Stimulated activated CD4-positive, alpha-beta T cell treated with anti-CD3 and anti-CD28 coated beads, Interleukin-12 subunit alpha, Interleukin-12 subunit beta, amount 100 ng/mL, for 48 hours (primary cell): ENCODE data around the gene CDH13.

Experiments used
- DNase-seq, 3 donors: peaks; one replicate each; pipeline ENCODE4 v3.0.0-alpha.2; 2020; ENCODE audit warnings: low read depth in 2 of 3, low spot score in 1 of 3

Gene CDH13

GRCh38 chr16:83538707-83539106 lies 911.9 kb downstream of the CDH13 start:
- DNase-seq, result no peak

- no peak for DNase-seq
These were observed 913.1 kb downstream of the CDH13 start for GRCh38 chr16:83539736-83540490.

- DNase-seq, result no peak
These were observed 914.5 kb downstream of the CDH13 start for GRCh38 chr16:83541231-83541630.

- no peak for DNase-seq
These were observed 915.7 kb downstream of the CDH13 start for GRCh38 chr16:83542491-83542890.

- DNase-seq, result no peak
These were observed 922.8 kb downstream of the CDH13 start for GRCh38 chr16:83549316-83550182.

GRCh38 chr16:83550183-83550569 lies 923.4 kb downstream of the CDH13 start:
- DNase-seq, result no peak

GRCh38 chr16:83552228-83552627 lies 925.5 kb downstream of the CDH13 start:
- no peak for DNase-seq

GRCh38 chr16:83552930-83553329 lies 926.2 kb downstream of the CDH13 start:
- no peak for DNase-seq

- no peak for DNase-seq
These were observed 927.3 kb downstream of the CDH13 start for GRCh38 chr16:83554096-83554495.

- no peak for DNase-seq
These were observed 927.8 kb downstream of the CDH13 start for GRCh38 chr16:83554540-83554939.

- no peak for DNase-seq
These were observed 935.1 kb downstream of the CDH13 start for GRCh38 chr16:83561876-83562275.

GRCh38 chr16:83568345-83568744 lies 941.6 kb downstream of the CDH13 start:
- no peak for DNase-seq

GRCh38 chr16:83574388-83574787 lies 947.6 kb downstream of the CDH13 start:
- DNase-seq, result no peak

GRCh38 chr16:83577078-83577745 lies 950.4 kb downstream of the CDH13 start:
- no peak for DNase-seq

- no peak for DNase-seq
These were observed 951.4 kb downstream of the CDH13 start for GRCh38 chr16:83578171-83578570.

- DNase-seq, result no peak
These were observed 952.3 kb downstream of the CDH13 start for GRCh38 chr16:83579027-83579426.

- no peak for DNase-seq
These were observed 952.7 kb downstream of the CDH13 start for GRCh38 chr16:83579436-83579835.

GRCh38 chr16:83581082-83581481 lies 954.3 kb downstream of the CDH13 start:
- no peak for DNase-seq

- DNase-seq, result no peak
These were observed 955.4 kb downstream of the CDH13 start for GRCh38 chr16:83581994-83582747.

- DNase-seq, result no peak
These were observed 959.3 kb downstream of the CDH13 start for GRCh38 chr16:83586036-83586435.
